HG03354 (cell line): ENCODE results near the gene CYB5R3.
"Not testable (repeated sequence)": the region's sequence is repeated elsewhere in the genome, so short reads cannot be mapped to it uniquely, and the experiment has no call there.

Experiments used
- ATAC-seq: cut with Tn5 transposase; IDR thresholded peaks from one replicate; pipeline ENCODE4 v1.9.1; 2021; ENCODE audit warnings: mild to moderate bottlenecking; ENCODE audit not compliant: unreplicated experiment, poor library complexity, severe bottlenecking

The CYB5R3 gene

DNA sequence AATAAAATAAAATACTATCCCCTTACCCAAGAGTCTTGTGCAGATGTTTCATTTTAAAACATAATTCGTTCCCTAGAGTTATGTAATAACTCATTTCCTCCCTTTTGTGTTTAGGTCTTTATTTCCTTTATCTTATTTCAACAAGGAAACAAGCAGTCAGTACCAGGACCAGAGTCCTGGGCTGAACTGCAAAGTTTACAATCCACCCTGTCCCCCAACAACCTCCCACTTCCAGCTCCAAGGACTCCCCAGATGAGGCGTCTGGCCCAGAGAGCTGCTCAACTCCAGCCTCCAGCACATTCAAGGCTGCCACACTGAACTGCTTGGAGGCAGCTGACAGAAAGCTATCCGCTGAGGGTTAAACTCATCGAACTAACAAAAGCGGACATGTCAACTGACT lies 39.0 kb downstream of the CYB5R3 start:
- no peak for ATAC-seq

DNA sequence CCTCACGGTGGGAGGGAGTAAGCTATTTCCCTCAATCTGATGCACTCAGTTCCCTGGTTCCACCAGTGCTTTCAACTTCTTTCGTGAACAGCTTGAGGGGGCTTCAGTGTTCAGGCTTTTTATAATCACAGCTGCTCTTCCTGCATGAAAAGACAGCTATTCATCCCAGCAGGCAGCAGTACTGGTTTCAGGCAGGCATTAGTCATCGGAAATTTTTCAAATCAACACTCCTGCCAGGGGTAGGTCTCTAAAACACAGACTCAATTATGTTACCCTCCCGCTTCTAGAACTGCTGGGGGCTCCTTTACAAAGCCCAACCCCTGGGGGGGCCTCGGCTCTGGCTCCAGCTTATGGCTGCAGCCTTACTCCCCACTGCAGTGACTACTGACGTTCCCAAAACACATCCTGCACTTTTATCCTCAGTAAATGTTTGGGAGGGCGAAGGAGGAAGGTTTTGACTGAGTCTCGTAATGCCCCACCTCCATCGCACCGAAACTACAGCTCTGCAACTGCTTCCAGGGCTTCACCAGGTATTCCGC lies 40.3 kb downstream of the CYB5R3 start:
- ATAC-seq, result no peak

GRCh38 chr22:42608136-42608822 lies 40.9 kb downstream of the CYB5R3 start:
- ATAC-seq, result no peak

GRCh38 chr22:42607641-42608040 lies 41.6 kb downstream of the CYB5R3 start:
- ATAC-seq, result not testable (repeated sequence)

GRCh38 chr22:42604403-42604802 lies 44.8 kb downstream of the CYB5R3 start:
- no peak for ATAC-seq

GRCh38 chr22:42603427-42603826 lies 45.8 kb downstream of the CYB5R3 start:
- ATAC-seq, result no peak

DNA sequence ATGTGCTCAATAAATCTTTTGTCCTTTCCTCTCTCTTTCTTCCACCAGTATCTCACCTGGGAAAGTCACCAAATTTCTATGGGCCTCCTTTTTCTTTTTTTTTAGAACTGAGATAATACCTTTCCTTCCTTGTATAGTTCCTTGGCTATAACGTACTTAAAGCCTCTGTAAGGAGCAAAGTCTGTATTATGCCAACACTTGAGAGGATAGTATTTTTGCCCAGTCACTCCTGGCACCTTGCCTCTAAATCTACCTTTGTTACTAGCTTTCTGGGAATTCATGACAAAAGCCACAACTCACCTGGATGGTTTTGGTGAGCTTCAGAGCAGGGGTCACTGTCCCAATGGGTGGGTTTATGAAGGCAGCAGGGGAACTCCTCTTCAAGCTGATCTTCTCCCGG lies 46.7 kb downstream of the CYB5R3 start:
- ATAC-seq, result no peak

DNA sequence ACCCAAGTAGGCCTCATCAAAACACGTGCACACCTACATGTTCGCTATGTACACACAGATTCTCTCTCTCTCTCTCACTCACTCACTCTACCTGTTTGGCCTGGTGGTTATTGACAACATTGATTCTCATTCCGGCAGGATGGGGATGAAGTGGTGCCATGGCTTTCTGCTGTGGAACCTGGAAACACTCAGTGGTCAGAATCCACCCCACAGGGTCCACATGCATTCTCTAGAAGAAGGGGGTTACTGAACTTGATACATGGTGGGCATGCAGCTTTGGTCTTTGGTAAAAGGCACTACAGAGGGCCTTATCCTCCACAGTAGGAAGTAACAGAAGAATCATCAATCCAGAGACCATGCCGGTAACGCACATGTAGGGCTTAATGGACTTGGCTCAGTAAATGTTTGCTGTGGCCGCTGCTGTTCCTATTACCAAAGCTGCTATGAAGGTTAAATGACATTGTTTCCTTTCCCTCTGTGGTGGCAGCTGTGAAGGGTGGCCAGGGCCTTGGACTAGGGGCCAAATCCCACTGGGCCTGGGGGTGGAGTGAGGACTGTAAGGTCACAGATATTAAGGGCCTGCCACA lies 47.2 kb downstream of the CYB5R3 start:
- no peak for ATAC-seq

- ATAC-seq, result no peak
Observed at GRCh38 chr22:42596863-42597530, 52.2 kb downstream of the CYB5R3 start.

GRCh38 chr22:42596336-42596735 lies 52.9 kb downstream of the CYB5R3 start:
- no peak for ATAC-seq

DNA sequence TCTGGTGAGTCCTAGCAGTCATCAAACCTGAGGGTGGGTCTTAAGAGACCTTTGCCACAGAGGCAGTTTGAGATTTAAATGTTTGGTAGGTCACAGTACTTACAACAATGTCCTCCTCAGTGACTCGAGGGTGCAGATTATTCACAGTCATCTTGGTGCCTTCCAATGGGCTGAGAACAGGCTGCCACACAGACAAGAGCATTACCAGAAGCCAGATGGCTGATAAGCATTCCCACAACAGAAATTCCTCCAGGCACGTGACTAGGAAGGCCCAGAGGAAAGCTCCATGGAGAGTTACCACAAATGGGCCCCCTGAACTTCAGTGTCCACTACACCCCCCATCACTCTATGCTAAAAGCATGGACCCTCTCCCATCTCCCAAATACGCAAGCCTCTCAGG lies 53.8 kb downstream of the CYB5R3 start:
- no peak for ATAC-seq

GRCh38 chr22:42591987-42592386 lies 57.2 kb downstream of the CYB5R3 start:
- no peak for ATAC-seq

DNA sequence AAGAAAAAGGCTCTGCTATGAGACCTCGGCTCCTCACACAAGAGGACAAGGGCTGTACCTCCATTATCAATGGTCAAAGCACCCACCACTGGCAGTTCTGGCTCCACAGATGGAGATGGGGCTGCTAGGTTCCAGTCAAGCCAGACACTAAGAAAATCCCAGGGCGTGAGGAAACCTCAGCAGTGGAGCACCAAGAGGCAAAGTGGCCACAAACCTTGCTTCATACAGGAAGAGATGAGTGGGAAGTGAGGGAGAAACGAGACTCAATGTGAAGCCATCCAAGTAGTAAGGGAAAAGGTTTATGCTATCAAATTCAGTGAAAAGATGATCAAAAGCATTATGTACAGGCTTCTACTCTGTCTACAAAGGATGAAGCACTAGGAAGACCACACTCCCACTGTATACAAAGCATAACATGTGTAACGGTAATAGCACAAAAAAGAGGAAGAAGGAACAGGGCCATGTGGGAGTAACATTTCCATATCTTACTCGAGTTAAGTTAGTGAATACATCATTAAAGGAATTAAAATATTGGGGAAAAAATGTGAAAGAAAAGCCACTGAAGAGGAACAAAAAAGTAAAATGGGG lies 61.5 kb downstream of the CYB5R3 start:
- ATAC-seq, result no peak

GRCh38 chr22:42586381-42586780 lies 62.8 kb downstream of the CYB5R3 start:
- ATAC-seq, result no peak

DNA sequence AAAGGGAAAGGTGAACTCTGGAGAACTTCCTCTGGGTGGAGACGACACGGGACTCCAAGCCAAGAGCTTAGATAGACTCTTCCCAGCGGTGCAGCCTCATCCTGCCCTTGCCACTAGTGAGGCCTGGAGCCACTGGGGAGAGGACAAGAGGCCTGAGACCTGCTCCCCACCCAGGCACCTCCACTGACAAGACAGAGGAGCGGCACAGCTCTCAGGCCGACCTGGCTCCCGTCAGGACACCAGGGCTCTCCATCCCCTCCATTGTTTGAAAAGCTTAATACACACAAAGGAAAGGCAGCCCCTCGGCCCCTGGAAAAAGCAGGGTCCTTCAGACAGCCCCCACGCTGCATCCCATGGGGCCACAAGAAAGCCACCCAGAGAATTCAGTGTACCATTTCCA lies 64.1 kb downstream of the CYB5R3 start:
- ATAC-seq, result no peak

DNA sequence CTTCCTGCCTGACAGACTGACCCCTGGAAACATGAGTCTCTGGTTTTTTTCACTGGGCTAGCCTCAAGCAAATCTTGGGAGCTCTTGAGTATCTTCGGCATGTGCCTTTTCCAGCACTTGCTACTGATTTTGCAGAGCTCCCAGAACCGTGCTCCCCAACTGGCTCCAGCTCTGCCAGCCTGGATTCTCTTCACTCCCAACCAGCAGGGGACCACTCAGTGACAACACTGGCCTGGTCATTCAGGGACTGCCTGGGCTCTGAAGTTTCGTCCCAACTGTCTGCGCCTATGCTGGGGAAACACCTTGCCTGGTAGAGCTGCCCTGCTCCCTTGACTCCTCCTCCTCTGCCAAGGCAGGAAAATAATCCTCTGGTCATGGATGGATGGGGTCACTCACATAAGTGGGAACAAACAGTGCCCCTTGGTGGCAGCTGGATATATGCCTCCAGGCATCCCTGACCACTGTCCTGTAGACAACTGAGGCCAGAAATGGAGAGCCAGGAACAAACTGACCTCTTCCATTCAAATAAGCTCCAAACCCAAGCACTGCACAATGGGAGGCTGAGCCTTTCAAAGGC lies 64.7 kb downstream of the CYB5R3 start:
- no peak for ATAC-seq

- no peak for ATAC-seq
Observed at GRCh38 chr22:42582987-42583386, 66.2 kb downstream of the CYB5R3 start.

DNA sequence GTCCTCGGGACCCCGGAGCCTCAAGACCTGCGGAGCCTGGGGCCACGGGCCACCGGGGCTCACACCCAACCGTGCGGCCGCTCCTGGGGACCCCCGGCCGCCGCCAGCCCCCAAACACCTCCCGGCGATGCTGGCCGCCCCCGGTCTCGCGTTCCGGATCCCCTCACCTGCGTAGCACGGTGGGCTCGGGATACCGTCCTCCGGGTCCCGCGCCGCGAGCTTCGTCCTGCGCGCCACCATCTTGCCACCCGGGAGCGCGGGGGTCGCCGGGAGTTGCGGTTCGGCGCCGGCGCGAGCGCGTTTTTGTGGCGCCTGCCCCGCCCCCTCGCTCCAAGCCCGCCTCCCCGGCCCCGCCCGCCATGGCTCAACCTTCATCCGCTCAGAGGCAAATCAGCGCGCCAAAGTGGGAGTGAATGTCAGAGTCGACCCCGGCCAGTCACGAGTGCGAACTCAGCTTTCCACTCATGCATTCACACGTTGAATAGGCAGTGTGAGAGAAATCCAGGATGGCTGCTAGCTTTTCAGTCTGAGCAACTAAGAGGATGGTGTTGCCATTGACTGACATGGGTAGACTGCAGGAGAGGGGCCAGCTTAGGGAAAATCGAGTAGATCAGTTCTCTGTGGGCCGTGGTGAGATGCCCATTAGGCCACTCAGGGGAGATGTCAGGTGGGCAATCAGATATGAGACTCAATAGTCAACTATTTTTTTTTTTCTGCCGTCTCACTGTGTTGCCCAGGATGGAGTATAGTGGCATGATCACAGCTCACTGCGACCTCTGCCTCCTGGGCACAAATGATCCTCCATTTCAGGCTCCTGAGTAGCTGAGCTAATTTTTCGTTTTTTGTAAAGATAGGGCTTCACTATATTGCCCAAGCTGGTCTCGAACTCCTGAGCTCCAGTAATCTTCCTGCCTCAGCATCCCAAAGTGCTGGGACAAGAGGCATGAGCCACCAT lies 67.2 kb downstream of the CYB5R3 start:
- peak; percentile 69 for ATAC-seq

DNA sequence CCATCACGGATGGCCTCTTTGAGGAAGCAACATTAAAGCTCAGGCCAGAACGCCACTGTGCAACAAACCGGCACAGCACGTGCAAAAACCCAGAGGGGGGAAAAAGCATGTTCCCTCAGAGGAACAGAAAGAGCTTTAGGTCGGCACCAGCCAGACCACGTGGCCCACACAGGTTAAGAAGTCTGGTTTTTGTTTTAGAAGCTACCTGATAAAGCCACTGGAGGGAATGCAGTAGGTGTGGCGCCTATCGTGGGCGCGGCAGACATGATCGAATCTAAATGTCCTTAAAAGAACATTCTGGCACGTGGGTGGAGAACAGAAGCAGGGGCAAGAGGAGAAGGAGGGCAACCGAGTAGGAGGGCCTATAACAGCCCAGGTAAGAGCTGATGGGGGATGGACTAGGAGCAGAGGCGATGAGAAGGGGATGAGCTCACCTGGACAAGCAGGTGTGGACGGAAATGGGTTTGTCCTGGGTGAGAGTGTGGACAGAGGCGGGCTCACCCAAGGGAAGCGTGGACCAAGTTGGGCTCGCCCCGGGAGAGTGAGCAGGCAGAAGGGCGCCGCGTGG lies 67.9 kb downstream of the CYB5R3 start:
- not testable (repeated sequence) for ATAC-seq
